Stimulated activated CD4-positive, alpha-beta T cell treated with anti-CD3 and anti-CD28 coated beads, Interleukin-1b, Interleukin-23, amount 100 ng/mL, for 48 hours (primary cell): ENCODE results near the gene CAMK1G.

Experiments
- DNase-seq: peaks from one replicate; pipeline ENCODE4 v3.0.0-alpha.2; 2020

Gene CAMK1G

DNA sequence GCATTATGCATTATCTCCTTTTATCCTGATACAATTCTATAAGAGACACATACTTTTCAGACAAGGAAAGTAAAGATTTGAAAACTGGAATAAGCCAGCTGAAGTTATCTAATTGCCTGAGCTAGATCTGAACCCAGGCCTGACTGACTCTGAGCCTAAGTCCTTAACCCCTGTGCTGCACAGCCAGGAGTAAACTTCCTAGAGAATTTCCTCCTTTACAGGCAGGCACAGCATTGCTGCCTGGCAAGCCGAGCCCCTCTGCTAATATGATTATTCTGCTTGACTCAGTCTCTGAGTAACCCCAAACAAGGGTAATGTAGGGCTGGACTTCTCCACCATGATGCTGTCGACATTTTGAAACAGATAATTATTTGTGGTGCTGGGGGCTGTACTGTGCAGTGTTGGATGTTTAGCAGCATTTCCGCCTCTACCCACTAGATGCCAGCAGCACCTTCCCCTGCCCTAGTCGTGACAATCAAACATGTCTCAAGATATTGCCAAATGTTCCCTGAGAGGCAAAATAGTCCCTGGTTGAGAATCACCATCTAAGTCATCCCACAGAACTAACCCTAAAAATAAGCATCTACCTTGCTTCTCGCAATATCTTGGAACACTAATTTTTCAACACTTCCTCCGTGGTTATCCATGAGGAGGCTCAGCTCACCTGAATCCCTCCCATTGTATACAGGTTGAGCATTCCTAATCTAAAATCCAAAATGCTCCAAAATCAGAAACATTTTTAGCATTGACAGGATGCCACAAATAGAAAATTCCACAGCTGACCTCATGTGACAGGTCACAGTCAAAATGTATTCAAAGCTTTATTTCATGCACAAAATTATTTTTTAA lies 18.5 kb downstream of the CAMK1G start:
- peak; percentile 39 for DNase-seq

DNA sequence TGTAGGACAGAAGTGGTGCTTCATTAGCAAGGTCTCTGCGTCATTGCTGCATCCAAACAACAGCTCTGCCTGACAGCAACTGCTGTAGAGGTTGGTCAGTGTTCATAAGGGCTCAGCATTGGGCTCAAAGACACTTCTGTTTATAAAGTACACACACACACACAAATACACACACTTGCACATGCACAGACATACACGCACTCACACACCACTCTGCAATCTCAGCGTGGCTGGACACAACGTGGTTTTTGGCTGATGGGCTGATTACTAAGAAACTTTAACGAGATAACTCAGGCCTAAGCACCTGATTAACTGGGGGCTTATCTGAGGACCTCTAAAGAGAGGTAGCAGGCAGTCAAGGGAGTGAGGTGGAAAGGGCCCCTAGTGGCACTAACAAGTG lies 20.4 kb downstream of the CAMK1G start:
- no peak for DNase-seq

DNA sequence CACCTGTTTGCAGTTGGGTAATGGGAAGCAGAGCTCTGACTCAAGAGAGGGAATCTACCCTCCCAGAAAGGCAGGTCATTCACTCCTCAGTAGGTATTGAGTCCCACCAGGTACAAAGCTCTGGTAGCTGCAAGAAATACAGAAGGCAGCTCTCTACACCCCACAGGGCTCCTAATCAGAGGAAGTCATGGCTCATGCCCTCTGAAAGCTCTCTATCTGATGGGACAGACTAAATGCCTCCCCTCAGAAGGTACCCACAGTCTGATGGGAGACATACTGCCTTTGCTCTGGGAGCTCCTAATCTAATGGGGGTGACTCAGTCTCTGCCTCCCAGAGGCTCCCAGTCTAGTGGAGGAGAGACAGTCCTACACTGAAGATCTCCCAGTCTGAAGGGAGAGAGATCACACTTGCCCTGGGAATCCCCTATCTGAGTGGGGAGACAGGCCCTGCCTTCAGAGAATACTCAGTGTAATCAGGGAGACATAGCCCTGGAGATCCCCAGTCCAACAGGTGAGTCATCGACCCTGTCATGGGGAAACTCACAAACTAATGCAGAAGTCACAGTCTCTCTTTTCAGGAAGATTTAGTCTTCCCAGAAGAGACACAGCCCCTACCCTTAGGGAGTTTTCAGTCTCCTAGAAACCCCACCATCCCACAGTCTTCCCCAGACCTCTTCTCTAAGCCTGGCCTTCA lies 23.7 kb downstream of the CAMK1G start:
- DNase-seq = peak; percentile 50

DNA sequence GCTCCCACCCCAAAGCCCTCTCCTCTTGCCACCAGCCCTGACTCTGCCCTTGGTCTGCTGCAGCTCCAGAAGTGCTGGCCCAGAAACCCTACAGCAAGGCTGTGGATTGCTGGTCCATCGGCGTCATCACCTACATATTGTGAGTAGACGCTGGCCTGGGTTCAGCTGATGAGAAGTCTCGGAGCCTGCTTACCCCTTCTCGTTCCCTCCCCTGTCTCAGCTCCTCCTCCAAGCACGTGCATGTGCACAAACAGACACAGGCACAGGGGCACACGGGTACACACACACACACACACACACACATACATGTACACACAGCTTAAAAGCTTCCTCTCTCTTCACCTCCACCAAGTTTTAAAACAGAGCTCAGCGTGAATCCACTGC lies 24.3 kb downstream of the CAMK1G start:
- DNase-seq = no peak

DNA sequence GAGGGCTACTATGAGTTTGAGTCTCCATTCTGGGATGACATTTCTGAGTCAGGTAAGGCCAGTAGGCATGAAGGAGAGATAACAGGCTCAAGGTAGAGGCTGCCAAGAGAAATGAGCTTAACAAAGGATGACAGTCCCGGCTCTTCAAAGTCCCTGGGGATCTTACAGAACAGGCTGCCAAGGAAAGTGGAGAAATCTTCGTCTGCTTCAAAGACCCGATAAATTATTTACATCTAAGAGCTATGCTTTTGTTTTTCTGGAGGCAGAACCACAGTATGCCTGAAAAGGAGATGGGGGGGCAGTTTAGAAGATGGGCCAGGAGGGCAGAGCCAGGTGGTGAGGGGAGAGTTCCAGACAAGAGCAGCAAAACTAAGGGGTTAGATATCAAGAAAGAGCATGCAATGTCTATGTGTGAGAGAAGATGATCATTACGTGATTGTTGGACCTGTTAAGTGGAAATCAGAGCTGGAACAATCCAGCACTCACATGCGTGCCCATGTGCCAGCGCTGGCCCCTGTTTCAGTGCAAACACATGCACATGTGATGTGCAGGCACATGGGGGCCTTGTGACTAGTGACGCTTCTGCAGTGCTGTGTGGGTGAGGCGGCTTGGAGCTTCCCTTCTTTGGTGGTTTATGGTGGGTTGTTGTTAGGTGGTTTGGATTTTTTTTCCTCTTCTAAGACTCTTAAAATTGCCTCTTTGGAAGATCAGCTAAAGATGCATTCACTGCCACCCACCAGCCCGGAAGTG lies 25.7 kb downstream of the CAMK1G start:
- no peak for DNase-seq

DNA sequence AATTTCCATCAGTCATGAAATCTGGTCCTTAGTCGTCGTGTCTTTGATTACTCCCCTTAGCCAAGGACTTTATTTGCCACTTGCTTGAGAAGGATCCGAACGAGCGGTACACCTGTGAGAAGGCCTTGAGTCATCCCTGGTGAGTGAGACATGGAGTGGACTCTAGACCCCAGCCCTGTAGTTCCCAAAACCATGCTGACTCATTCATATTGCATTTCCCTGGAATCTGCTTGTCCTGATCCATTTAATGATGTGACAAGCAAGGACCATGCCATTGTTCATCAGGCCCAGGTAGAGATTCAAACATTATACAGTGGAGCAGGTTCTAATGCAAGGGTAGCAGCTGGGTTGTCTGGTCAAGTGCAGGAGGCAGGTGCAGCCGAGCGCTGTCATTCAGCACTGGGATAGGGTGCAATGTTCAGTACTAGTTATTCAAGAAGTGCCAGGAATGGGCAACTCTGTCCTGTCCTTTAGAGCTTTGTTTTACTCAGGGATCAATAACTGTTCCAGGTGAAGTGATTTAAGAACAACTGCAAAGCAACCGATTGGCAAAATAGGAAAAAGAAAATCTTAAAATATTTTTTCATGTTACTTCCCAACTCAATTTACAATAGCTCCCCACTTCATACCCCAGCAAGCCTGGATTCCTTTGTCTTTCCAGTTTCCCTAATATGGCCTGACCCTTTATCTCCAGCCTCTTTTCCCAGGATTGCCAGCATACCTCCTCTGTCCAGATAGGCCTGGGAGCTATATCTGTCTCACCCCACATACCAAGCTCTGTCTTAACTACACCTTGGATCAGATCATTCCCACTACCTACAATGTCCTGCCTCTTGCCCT lies 26.5 kb downstream of the CAMK1G start:
- no peak for DNase-seq

DNA sequence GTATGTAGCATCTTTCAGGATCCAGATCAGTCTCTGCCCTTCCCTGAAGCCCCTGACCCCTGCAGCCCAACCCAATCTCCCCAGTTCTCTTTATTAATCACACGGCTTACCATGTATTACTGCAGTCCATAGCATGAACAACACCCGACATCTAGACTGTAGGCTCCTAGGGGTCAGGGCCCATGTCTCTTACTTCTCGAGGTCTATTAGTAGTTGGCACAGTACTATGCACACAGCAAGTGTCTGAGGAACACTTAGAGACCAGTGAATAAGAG lies 27.1 kb downstream of the CAMK1G start:
- DNase-seq = no peak

DNA sequence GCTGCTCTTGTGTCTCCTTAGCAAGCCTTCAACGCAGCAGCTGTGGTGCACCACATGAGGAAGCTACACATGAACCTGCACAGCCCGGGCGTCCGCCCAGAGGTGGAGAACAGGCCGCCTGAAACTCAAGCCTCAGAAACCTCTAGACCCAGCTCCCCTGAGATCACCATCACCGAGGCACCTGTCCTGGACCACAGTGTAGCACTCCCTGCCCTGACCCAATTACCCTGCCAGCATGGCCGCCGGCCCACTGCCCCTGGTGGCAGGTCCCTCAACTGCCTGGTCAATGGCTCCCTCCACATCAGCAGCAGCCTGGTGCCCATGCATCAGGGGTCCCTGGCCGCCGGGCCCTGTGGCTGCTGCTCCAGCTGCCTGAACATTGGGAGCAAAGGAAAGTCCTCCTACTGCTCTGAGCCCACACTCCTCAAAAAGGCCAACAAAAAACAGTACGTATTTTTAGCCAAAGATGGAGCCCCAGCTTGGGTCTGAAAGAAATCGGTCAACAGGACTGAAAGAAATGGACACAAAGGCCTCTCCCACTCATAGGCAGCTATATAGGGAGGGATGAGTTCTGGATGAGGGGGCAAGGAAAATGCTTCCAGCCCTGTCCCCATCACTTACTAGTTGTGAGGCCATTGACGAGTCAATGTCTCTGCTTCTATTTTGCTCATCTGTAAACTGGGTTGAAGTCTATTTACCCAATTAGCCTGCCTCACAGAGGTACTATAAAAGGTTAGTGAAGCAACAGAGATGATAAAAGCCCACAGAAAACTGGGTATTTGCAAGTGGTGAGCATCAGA lies 28.5 kb downstream of the CAMK1G start:
- DNase-seq = no peak

DNA sequence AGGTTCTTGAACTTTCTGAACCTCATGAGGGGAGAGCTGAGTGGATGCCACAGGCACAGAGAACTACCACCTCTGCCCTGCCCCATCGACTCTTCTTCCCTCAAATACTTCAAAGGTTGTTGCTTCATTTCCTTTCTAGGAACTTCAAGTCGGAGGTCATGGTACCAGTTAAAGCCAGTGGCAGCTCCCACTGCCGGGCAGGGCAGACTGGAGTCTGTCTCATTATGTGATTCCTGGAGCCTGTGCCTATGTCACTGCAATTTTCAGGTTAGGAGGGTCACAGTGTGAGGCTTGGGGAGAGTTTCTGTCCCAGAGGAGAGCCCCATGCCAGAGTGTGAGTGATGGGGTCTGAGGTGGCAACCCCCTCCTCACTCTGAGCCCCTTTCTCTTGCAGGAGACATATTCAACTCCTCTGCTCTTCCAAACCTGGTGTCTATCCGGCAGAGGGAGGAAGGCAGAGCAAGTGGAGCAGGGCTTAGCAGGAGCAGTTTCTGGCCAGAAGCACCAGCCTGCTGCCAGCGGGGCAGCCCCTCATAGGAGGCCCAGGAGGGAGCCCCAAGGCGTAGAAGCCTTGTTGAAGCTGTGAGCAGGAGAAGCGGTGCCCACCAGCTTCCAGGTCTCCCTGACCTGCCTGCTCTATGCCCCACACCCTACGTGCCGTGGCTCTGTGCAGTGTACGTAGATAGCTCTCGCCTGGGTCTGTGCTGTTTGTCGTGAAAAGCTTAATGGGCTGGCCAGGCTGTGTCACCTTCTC lies 29.3 kb downstream of the CAMK1G start:
- DNase-seq = no peak

DNA sequence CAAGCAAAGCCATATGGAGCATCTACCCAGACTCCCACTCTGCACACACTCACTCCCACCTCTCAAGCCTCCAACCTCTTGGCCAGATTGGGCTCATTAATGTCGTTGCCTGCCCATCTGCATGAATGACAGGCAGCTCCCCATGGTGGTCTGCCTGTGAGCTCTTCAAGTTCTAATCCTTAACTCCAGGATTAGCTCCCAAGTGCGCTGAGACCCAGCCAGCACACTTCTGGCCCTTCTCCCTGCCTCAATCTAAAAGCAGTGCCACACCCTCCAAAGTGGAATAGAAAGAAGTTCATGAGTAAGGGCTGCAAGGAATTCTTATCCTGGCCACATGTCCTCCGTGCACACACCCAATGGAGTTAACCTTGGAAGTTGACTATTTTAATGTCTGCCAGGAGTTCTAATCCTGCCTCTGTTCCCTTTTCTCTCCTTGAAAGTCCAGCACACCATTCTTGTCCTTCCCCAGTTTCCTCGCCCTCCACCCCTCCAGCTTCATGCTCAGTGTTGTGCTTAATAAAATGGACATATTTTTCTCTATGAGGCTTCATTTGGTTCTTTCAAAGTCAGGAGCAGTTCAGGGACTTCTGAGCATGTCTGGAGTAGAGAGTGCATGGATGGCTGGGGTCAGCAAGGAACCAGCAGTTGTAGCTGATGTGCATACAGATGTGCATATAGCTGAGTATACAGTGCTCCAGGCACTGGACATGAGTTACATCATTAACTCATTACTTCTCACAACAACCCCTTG lies 30.1 kb downstream of the CAMK1G start:
- DNase-seq = no peak

DNA sequence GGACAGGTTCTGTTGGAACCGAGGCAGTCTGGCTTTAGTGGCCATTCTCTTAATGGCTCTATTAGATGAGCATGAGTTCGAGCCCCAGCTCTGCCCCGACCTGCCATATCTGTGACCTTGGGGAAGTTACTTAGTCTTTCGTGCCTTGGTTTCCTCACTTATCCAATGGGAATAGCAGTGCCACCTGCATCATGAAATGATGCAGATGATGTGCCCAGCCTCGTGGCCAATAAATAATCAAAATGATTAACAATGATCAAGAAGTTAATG lies 30.6 kb downstream of the CAMK1G start:
- no peak for DNase-seq

DNA sequence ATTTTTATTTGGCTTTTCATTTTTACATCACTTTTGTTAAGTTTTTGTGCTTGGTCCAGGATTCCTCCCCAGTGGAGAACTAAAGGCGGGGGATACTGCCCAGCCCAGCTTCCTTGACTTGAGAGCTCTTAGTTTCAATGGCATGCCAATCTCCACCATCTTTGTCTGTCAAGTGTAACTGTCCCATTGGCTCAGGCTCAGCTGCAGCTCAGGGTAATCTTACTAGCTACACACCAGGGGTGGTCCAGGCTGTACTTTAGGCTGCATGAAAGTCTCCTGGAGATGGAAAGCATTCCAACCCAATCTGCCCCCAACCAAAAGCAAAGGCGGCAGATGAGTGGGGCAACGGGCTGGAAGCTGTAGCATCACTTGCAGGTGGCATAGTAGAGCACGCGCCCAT lies 31.4 kb downstream of the CAMK1G start:
- DNase-seq = no peak

DNA sequence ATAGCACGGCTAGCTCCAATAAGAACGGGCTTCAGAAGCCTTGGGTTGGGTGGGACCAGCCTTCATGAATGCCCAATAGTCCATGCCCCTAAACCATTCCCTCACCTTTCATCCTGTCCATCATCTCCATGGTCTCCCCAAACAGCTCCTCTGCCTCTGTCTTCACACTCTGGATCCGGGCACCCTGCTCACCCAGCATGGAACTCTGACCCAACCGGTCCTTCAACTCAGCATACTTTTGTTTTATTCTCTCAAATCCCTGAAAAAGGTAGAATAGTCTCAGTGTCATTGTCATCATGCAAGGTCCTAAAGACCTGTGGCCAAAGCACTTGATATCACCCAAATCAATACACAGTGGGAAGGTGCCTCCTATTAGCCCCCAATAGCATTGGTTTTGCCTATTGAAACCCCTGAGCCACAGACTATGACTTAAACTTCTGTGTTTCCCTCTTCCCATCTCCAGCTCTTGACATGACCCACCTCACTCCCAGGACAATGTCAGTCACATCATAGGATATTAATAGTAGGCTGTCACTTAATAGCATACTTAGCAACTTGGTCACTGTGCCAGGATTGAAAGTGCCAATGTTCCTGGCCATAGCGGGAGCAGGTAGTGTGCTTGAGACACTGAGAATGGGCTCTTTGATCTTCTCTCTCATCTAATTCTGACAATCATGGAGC lies 33.0 kb downstream of the CAMK1G start:
- no peak for DNase-seq

DNA sequence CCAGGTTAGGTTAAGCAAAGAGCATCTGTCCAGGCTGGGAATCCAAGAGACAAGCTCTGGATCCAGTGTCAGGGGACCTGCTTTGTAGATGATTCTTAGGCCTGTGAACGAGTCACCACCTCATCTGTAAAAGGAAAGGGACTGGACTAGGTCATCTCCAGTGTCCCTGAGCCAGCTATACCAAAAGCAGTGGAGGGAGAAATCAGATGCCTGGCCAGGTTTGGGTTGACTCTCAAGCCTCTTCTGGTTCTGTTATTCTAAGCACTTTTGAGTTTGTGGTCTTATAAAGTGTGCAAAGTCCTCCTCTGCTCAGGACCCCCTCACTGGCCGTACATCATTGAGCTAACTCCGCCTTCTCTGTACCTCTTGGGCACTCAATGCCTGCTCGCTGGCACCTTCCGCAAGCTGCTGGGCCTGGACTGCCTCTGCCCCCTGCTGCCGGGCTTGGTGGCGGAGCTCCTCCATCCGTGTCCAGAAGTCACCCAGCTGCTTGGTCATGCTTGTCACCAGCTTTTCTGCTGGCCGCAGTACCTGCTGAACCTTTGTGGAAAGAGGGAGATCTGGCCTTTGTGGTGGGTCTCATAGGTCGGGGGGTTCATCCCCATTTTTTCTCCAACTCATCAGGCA lies 33.6 kb downstream of the CAMK1G start:
- no peak for DNase-seq

DNA sequence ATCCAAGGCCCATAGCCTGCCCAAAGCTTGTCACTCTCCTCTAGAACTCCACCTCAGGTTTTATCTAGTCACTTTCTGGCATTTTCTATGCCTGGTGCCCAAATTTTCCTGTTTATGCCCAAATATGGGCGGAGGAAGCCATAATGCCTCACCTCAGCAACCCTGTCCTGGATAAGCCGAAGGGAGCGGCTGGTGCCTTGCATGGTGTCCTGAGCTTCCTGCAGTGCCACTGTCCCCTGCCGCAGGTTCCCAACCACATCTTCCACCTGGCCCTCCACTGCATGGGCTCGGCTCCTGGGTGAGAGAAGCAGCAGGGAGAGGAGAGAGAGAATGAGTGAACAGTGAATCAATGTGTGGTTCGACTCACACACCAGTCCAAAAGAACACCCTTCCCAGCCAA lies 34.2 kb downstream of the CAMK1G start:
- no peak for DNase-seq

DNA sequence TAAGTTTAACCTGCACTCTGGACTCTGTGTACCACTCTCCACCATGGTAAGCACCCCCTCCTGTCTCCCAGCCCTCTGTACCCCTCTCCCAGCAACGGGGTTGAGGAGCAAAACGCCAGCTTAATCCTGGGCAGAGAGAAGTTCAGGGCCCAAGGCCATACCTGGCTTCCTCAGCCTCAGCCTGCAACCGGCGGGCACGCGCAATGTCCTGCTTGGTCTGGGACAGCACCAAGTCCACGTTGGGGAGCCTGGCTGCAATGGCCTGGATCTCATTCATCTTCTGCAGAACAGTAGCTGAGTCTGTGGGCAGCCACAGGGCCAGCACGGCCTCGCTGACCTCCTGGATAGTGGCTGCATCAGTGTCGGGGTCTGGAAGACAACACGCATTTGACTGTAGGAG lies 34.8 kb downstream of the CAMK1G start:
- DNase-seq = no peak

DNA sequence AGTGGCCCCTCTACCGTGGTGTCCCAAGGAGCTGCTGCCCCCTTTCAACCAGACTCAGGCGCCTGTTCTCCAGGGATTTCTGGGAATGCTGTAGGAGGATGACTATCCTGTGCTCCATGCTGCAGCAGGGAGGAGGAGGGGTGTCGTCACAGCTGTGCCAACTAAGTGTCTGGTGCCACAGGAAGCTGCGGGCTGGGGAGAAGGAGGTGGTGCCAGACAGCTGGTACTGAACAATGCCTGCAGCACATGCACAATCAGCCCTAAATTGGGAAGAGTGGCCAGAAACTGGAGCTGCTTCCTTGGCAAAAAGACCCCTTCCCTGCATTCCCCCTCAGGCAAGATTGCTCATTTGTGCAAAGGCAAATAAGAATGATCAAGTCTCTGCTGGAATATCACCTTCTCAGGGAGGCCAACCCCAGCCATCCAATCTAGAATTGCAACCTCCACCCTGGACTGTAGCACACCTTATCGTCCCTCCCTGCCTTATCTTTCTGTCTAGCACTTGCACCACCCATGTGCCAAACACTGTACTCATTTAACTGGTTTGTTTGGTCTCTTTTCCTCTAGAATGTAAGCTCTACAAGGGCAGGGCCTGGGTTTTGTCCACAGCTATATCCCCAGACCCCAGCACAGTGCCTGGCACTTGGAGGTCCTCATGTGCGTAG lies 35.4 kb downstream of the CAMK1G start:
- no peak for DNase-seq

DNA sequence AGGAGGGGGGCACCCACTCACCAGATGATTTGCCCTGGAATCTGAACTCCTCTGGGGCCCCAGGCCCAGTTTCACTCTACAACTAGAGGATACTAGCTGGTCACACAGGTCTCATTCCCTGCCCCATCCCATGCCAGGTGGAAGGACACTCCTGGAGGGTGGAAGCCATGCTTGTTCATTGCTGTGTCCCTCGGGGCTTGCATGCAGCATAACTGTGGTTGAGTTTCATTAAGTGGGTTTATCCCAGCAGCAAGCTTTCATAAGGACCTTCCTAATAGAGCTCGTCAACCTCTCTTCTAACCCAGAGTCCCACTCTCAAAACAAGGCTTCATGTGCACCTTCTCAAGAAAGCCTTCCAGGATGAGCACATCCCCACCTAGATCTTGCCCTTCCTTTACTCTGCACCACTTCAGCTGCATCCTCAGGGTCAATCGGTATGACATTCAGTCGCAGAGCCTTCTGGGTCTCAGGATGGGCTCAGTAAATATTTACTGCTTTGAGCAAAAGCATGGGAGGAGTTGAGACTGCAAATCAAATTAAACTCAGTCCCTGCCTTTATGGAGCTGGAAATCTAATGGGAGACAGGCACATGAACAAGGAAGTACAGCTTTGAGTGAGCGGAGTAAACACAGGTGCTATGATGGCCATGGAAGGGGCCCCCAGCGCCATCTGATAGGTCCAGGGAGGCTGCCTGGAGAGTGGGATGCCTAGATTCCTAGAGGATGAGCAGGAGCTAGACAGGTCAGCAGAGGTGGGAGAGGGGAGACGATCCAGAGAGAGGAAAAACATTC lies 36.4 kb downstream of the CAMK1G start:
- no peak for DNase-seq

DNA sequence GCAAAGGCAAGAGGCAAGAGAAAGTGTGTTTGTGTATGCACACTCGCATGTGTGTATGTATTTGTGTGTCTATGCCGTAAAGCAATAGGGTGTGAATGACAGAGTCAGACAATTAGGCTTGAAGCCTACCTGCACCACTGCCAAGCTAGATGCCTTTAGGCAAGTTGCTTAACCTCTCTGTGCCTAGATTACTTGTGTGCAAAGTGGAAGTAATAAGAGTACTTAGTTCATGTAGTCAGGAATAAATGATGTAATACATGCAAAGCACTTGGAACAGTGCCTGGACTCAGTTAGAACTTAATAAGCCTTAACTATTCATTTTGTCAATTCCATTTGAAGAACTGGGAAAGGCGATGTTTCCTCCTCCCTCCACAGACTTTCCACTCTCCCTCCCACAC lies 37.0 kb downstream of the CAMK1G start:
- no peak for DNase-seq
